ENCODE measurements around the gene MLIP.

DNA sequence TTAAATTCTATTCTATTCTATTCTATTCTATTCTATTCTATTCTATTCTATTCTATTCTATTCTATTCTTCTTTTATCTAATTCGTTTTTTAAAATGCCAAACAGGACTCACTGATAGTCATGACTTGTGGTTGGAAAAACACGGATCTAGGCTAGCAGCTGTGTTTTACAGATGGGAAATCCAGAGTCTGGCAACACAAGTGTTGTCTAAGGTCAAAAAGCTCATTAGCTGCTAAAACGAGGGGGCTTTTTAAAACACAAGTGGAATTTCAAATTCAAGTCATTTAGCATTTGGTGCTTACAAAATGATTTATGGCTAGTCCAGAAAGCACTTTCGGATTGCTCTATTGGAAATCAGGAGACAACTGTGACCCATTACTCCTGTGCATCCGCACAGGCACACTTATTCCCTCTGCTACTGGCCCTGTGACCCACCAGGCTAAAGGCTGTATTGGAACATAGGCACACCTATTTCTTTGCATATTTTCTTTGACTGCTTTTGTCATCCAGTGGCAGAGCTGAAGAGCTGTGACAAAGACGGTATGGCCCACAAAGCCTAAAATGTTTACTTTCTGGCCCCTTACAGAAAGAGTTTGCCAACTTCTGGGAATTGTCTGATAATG, 17.8 kb upstream of the MLIP start:
- TF ChIP-seq, protein P1, sequence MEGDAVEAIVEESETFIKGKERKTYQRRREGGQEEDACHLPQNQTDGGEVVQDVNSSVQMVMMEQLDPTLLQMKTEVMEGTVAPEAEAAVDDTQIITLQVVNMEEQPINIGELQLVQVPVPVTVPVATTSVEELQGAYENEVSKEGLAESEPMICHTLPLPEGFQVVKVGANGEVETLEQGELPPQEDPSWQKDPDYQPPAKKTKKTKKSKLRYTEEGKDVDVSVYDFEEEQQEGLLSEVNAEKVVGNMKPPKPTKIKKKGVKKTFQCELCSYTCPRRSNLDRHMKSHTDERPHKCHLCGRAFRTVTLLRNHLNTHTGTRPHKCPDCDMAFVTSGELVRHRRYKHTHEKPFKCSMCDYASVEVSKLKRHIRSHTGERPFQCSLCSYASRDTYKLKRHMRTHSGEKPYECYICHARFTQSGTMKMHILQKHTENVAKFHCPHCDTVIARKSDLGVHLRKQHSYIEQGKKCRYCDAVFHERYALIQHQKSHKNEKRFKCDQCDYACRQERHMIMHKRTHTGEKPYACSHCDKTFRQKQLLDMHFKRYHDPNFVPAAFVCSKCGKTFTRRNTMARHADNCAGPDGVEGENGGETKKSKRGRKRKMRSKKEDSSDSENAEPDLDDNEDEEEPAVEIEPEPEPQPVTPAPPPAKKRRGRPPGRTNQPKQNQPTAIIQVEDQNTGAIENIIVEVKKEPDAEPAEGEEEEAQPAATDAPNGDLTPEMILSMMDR (IDR thresholded peaks at IDR 0.05) = no peak
- no peak for TF ChIP-seq POLR2A (IDR thresholded peaks at IDR 0.05)

Measured in body of pancreas (tissue), 4 donors.